Neuronal stem cell (in vitro differentiated cells): ENCODE data around the gene FBXO44.
"Not testable (repeated sequence)": the region's sequence is repeated elsewhere in the genome, so short reads cannot be mapped to it uniquely, and the experiment has no call there.

Experiments
- DNase-seq: peaks from one replicate; pipeline ENCODE4 v3.0.0-alpha.2; 2013; ENCODE audit warnings: low spot score
- H2AFZ ChIP-seq: one replicate; pipeline ENCODE4 v1.6.1; 2013; ENCODE audit warnings: mild to moderate bottlenecking, low read length, inconsistent platforms
- H2AK5ac ChIP-seq: 2 replicates; pipeline ENCODE4 v1.6.1; 2013; ENCODE audit warnings: low read depth, mild to moderate bottlenecking, inconsistent platforms, low read length, moderate library complexity, mixed read lengths
- H2BK120ac ChIP-seq: 2 replicates; pipeline ENCODE4 v1.6.1; 2013; ENCODE audit warnings: low read depth, mild to moderate bottlenecking, inconsistent platforms, low read length, moderate library complexity, mixed read lengths
- H2BK12ac ChIP-seq: one replicate; pipeline ENCODE4 v1.6.1; 2013; ENCODE audit warnings: low read length, inconsistent platforms
- H2BK15ac ChIP-seq: 2 replicates; pipeline ENCODE4 v1.6.1; 2013; ENCODE audit warnings: mild to moderate bottlenecking, low read length, inconsistent platforms, mixed read lengths
- H2BK5ac ChIP-seq: one replicate; pipeline ENCODE4 v1.6.1; 2013; ENCODE audit warnings: inconsistent platforms, mild to moderate bottlenecking, low read length, moderate library complexity
- H3K14ac ChIP-seq: one replicate; pipeline ENCODE4 v1.6.1; 2013; ENCODE audit warnings: low read length, inconsistent platforms
- H3K18ac ChIP-seq: 2 replicates; pipeline ENCODE4 v1.6.1; 2013; ENCODE audit warnings: low read length, inconsistent platforms
- H3K23ac ChIP-seq: 2 replicates; pipeline ENCODE4 v1.6.1; 2013; ENCODE audit warnings: low read depth, mild to moderate bottlenecking, mixed read lengths, low read length, inconsistent platforms; ENCODE audit not compliant: poor library complexity
- H3K27ac ChIP-seq: replicated peaks from 3 replicates; pipeline ENCODE4 v1.5.1; 2013; ENCODE audit warnings: low read length, inconsistent platforms
- H3K27me3 ChIP-seq, 3 experiments: 2 replicates each; pipeline ENCODE4 v1.6.1; 2013; ENCODE audit warnings: low read length in 3 of 3, mild to moderate bottlenecking in 2 of 3, inconsistent platforms in 1 of 3, low read depth in 1 of 3, mixed read lengths in 1 of 3, moderate library complexity in 1 of 3; ENCODE audit not compliant: control insufficient read depth in 3 of 3, insufficient read depth in 3 of 3
- H3K36me3 ChIP-seq, 2 donors: replicated peaks in 1 of 2; 2 replicates each; pipeline ENCODE4 v1.6.1; 2013; ENCODE audit warnings: low read length in 2 of 2; ENCODE audit not compliant: control insufficient read depth in 2 of 2, insufficient read depth in 2 of 2
- H3K4ac ChIP-seq: 2 replicates; pipeline ENCODE4 v1.6.1; 2013; ENCODE audit warnings: inconsistent platforms, mild to moderate bottlenecking, low read length, moderate library complexity
- H3K4me1 ChIP-seq, 2 donors: 1 replicate in 1 of 2; 2 replicates in 1 of 2; pipeline ENCODE4 v1.6.1; 2013; ENCODE audit warnings: low read length in 2 of 2, low read depth in 1 of 2; ENCODE audit not compliant: control insufficient read depth in 2 of 2, insufficient read depth in 1 of 2
- H3K4me2 ChIP-seq: one replicate; pipeline ENCODE4 v1.6.1; 2013; ENCODE audit warnings: mild to moderate bottlenecking, low read length, inconsistent platforms; ENCODE audit not compliant: insufficient read depth, poor library complexity, severe bottlenecking
- H3K4me3 ChIP-seq, 2 donors: 2 replicates each; pipeline ENCODE4 v1.5.1; 2013; ENCODE audit warnings: low read length in 2 of 2, mild to moderate bottlenecking in 2 of 2, inconsistent platforms in 1 of 2, moderate library complexity in 1 of 2
- H3K79me1 ChIP-seq: one replicate; pipeline ENCODE4 v1.6.1; 2013; ENCODE audit warnings: low read depth, mild to moderate bottlenecking, inconsistent platforms, low read length, moderate library complexity
- H3K9ac ChIP-seq: one replicate; pipeline ENCODE4 v1.6.1; 2013; ENCODE audit warnings: mild to moderate bottlenecking, low read depth, low read length, inconsistent platforms; ENCODE audit not compliant: poor library complexity
- H3K9me3 ChIP-seq, 2 donors: replicated peaks in 1 of 2; 2 replicates each; pipeline versions ENCODE3 to v1.6.1; 2013; ENCODE audit warnings: low read length in 2 of 2, mild to moderate bottlenecking in 2 of 2, inconsistent platforms in 1 of 2, low read depth in 1 of 2, mixed read lengths in 1 of 2, moderate library complexity in 1 of 2; ENCODE audit not compliant: control insufficient read depth in 2 of 2, insufficient read depth in 1 of 2
- H4K8ac ChIP-seq: one replicate; pipeline ENCODE4 v1.6.1; 2013; ENCODE audit warnings: low read depth, mild to moderate bottlenecking, inconsistent platforms, low read length, moderate library complexity
- H4K91ac ChIP-seq: one replicate; pipeline ENCODE4 v1.6.1; 2013; ENCODE audit warnings: low read length, low read depth, mild to moderate bottlenecking, inconsistent platforms; ENCODE audit not compliant: poor library complexity
- WGBS, 2 donors: extraction: QIAGEN DNeasy Blood & Tissue Kit; methylation state at CpG; one replicate each; pipeline ENCODE4 v1.1.7; 2013; ENCODE audit warnings: missing lambda C conversion rate in 2 of 2, mixed read lengths in 1 of 2; ENCODE audit not compliant: insufficient read length in 2 of 2, insufficient replicate concordance in 1 of 2; ENCODE audit errors: extremely low coverage in 2 of 2; 5-methylcytosine and 5-hydroxymethylcytosine counted together

The FBXO44 gene

DNA sequence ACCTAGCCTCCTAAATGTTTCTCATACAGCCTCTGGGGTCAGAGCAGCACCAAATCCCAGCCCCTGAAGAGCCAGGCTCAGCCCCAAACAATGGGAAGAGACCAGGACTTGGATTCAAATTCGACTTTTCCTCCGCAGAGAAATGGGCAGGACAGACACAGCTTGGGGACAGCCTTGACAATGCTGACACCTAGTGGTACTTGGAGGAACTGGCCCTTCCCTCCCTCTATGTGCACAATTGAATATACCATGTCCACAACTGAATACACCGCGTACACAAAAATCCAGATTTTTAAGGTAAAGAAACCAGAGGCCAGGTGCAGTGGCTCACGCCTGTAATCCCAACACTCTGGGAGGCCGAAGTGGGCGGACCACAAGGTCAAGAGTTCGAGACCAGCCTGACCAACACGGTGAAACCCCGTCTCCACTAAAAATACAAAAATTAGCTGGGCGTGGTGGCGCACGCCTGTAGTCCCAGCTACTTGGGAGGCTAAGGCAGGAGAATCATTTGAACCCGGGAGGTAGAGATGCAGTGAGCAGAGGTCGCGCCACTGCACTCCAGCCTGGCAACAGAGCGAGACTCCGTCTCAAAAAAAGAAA is 12.2 kb upstream of the FBXO44 start:
- not testable (repeated sequence) for H2AFZ ChIP-seq, H3K36me3 ChIP-seq, H3K9ac ChIP-seq, H2BK12ac ChIP-seq, H4K91ac ChIP-seq, H3K27ac ChIP-seq, H3K4ac ChIP-seq, H4K8ac ChIP-seq, H3K18ac ChIP-seq, H3K14ac ChIP-seq, H2BK5ac ChIP-seq, H3K9me3 ChIP-seq, H3K79me1 ChIP-seq, H2AK5ac ChIP-seq, H3K4me2 ChIP-seq, H2BK120ac ChIP-seq, H3K23ac ChIP-seq, H3K4me3 ChIP-seq, H2BK15ac ChIP-seq, H3K4me1 ChIP-seq
- peak; percentile 66 for DNase-seq
- WGBS, 2 donors = no CpG with 5 or more reads among the region's 18 CpGs
- peaks cover 0 to 19% (median 0%) of the 10 kb centered on the region in 3 experiments for H3K27me3 ChIP-seq

DNA sequence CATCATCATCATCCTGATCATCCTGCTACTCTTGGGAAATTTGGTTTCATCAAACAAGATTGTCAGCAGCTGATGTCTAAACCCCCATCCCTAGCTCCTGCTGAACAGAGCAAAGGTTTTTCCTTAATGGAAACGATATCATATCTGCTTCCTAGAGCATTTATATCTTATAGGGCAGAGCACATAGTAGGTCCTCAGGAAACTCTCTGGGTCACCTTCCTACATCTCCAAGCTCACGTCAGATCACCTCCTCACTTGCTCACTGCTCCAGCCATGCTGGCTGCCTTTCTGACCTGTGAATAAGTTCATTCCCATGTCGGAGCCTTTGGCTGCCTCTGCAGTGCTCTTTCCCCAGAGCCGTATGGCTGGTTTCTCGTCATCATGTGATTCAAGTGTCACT is 10.9 kb upstream of the FBXO44 start:
- no CpG with 5 or more reads among the region's 5 CpGs for WGBS, 2 donors
- H2BK5ac ChIP-seq = no peak overlapping the region

DNA sequence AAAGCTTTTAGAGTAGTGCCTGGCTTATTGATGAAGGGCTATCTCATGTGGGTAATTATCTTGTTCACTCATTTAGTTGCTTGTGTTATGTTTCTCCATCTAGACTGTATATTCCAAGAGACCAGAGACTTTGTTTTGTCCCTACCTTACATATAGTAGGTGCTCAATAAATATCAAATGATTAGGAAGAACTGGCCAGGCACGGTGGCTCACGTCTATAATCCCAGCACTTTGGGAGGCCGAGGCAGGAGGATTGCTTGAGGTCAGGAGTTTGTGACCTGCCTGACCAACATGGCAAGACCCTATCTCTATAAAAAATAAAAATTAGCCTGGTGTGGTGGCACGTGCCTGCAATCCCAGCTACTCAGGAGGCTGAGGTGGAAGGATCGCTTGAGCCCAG is 9.4 kb upstream of the FBXO44 start:
- H3K9ac ChIP-seq = no peak overlapping the region

More for the DNA sequence above, 10.9 kb upstream of the FBXO44 start:
- Histone ChIP-seq H3K79me1 (no peaks in the 10 kb centered on the region), H2BK120ac (no peak overlapping the region), H3K4me3 (no peak overlapping the region), H4K8ac (peak overlapping the region; percentile 30), H3K4me1 (peaks cover 0 to 7% of the 10 kb centered on the region in 2 donors), H2AK5ac (peak overlapping the region; percentile 34), H3K9ac (peak overlapping the region; percentile 16), H3K14ac (no peak overlapping the region), H4K91ac (no peak overlapping the region), H3K27ac (no peak overlapping the region), H2AFZ (no peak overlapping the region), H3K9me3 (no peaks in the 10 kb centered on the region), H3K36me3 (no peaks in the 10 kb centered on the region), H3K27me3 (peaks cover 0 to 23% (median 3%) of the 10 kb centered on the region in 3 experiments), H3K4me2 (no peak overlapping the region), H3K23ac (no peak overlapping the region), H3K18ac (no peak overlapping the region), H2BK12ac (no peak overlapping the region), H2BK15ac (no peak overlapping the region), H3K4ac (no peak overlapping the region)
- no peak for DNase-seq

DNA sequence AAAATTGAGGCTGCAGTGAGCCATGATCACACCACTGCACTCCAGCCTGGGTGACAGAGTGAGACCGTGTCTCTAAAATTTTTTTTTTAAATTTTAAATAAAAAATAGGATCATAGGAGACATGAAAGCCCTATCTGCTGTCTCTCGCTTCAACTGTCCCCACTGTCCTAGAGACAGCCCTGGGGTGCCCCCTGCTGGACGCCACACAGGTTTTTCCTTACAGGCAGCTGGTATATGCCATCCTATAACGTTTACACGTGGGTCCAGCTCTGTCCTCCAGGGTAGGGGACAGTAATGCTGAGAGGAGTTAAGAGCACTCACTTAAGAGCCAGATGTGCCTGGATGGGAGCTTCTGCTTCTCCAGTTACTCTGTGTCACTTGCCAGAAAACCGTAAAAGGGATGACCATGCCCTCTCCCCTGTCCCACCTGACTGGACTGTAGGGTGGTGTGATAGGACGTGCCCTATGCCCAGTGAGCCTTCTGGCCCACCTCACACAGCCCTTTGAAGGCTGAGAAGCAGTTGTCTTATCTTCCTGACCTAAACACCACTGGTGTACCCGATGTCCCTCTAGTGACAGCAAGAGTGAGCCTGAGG is 8.9 kb upstream of the FBXO44 start:
- WGBS, 2 donors = no CpG with 5 or more reads among the region's 8 CpGs

More for the DNA sequence above, 9.4 kb upstream of the FBXO44 start:
- Histone ChIP-seq H3K4me1 (peaks cover 0 to 12% of the 10 kb centered on the region in 2 donors), H2AK5ac (no peak overlapping the region), H3K4me3 (no peak overlapping the region), H3K14ac (no peak overlapping the region), H4K8ac (no peak overlapping the region), H3K79me1 (no peaks in the 10 kb centered on the region), H3K27ac (no peak overlapping the region), H4K91ac (no peak overlapping the region), H3K18ac (no peak overlapping the region), H3K23ac (no peak overlapping the region), H3K9me3 (no peaks in the 10 kb centered on the region), H3K27me3 (peaks cover 0 to 30% (median 15%) of the 10 kb centered on the region in 3 experiments), H3K4ac (no peak overlapping the region), H2BK120ac (no peak overlapping the region), H2BK15ac (no peak overlapping the region), H3K36me3 (no peaks in the 10 kb centered on the region), H2BK12ac (no peak overlapping the region), H3K4me2 (no peak overlapping the region), H2BK5ac (no peak overlapping the region), H2AFZ (no peak overlapping the region)
- no peak for DNase-seq
- WGBS, 2 donors = no CpG with 5 or more reads among the region's 5 CpGs

More for the DNA sequence above, 8.9 kb upstream of the FBXO44 start:
- Histone ChIP-seq H3K9ac (no peak overlapping the region), H2AK5ac (peak overlapping the region; percentile 94), H3K27me3 (peaks cover 0 to 35% (median 19%) of the 10 kb centered on the region in 3 experiments), H3K27ac (no peak overlapping the region), H2BK12ac (no peak overlapping the region), H3K4me3 (no peak overlapping the region), H3K4me2 (no peak overlapping the region), H3K18ac (no peak overlapping the region), H3K14ac (no peak overlapping the region), H4K8ac (no peak overlapping the region), H3K23ac (no peak overlapping the region), H2BK15ac (peak overlapping the region; percentile 79), H2BK120ac (no peak overlapping the region), H3K4ac (no peak overlapping the region), H2BK5ac (no peak overlapping the region), H3K9me3 (no peaks in the 10 kb centered on the region), H2AFZ (no peak overlapping the region), H4K91ac (no peak overlapping the region), H3K4me1 (peaks cover 0 to 15% of the 10 kb centered on the region in 2 donors), H3K36me3 (no peaks in the 10 kb centered on the region), H3K79me1 (no peaks in the 10 kb centered on the region)
- DNase-seq = peak; percentile 76
